Measurements from ENCODE around the gene HIGD1A. TPM values are rescaled to one million over a fixed set of nuclear protein-coding genes. Genes with fewer than 3 reads are reported as not detected.
A peak's percentile ranks its signal among the peaks of the same experiment; 100 is the strongest.

HIGD1A gene
- polyA plus RNA-seq, 1 experiment: 225 TPM

DNA sequence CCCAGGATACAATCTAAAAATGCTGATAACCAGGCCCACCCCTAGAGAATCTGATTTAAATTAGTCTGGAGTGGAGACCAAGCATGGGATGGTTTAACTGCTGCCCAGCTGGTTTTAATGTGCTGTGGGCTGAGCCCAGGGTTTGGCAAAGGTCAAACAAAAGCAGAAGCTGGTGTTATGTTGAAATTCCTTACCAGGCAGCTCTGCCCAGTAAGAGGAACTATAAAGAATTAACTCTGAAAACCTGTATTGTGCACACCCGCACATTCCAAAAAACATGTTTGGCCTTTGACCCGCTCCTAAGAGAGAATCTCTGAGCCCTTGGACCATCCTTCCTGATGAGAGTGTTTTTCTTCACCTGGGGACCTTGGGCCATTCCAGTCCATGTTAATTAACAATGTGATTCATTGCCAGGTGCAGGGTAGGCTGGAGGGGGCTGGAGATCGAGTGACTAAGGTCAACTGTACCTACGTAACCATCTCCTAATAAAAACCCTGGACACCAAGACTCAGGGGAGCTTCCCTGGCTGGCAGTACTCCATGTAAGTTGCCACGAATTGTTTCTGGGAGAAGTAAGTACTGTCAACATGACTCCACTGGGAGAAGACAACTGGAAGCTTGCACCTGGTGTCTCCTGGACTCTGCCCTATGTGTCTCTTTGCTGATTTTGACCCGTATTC, 42.1 kb downstream of the HIGD1A start:
- Histone ChIP-seq H3K9me3 (ENCODE audit: control insufficient read depth, insufficient read depth, low read length) (no peaks in the 10 kb centered on the region), H3K27me3 (ENCODE audit: control insufficient read depth, insufficient read depth, low read length) (peaks cover 10% of the 10 kb centered on the region), H3K4me3 (ENCODE audit: low read depth, low read length) (no peak overlapping the region), H3K27ac (ENCODE audit: low read depth, low read length) (no peak overlapping the region)
- TF ChIP-seq, protein P1, sequence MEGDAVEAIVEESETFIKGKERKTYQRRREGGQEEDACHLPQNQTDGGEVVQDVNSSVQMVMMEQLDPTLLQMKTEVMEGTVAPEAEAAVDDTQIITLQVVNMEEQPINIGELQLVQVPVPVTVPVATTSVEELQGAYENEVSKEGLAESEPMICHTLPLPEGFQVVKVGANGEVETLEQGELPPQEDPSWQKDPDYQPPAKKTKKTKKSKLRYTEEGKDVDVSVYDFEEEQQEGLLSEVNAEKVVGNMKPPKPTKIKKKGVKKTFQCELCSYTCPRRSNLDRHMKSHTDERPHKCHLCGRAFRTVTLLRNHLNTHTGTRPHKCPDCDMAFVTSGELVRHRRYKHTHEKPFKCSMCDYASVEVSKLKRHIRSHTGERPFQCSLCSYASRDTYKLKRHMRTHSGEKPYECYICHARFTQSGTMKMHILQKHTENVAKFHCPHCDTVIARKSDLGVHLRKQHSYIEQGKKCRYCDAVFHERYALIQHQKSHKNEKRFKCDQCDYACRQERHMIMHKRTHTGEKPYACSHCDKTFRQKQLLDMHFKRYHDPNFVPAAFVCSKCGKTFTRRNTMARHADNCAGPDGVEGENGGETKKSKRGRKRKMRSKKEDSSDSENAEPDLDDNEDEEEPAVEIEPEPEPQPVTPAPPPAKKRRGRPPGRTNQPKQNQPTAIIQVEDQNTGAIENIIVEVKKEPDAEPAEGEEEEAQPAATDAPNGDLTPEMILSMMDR (IDR thresholded peaks at IDR 0.05; ENCODE audit: low read depth, low read length): no peak
- ChIA-PET POLR2A (interaction anchor here (0.6 to 1.5 kb wide), 2 partner anchors 17 to 800 kb away, joined by 3 to 9 read pairs; partner anchors contain the start of gene ULK4), CTCF (interaction anchor here (0.6 to 1.2 kb wide), 3 partner anchors 13 to 172 kb away, joined by 3 to 4 read pairs (median 3); partner anchors contain the start of gene SS18L2)
- no peak for DNase-seq (ENCODE audit: low read depth, low spot score)

DNA sequence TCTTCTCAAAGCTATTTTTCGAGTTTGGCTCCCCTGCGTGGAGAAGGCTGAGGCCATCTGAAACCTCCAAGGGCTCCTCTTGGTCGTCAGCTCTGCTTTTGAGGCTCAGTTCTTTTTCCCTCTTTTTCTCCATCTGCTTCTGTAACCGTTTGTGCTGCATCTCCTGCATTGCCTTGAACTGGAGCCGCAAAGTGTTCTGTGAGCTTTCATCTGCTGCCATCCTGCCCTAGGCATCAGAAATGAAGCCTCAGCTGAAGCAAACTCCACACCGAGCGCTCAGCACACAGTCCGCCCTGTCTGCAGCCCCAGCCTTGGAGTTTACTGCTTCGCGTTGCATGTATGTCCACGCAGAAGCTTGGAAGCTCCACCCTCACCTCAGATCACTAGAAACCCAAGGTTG, 46.2 kb downstream of the HIGD1A start:
- ChIA-PET POLR2A (no interaction called here), CTCF (interaction anchor here (0.8 to 1.2 kb wide), 3 partner anchors 8 to 186 kb away, joined by 3 to 6 read pairs (median 3); no protein-coding TSS in a partner anchor)
- peaks cover 23% of the 10 kb centered on the region for H3K27me3 ChIP-seq (ENCODE audit: control insufficient read depth, insufficient read depth, low read length)
- DNase-seq (ENCODE audit: low read depth, low spot score): no peak
- H3K4me3 ChIP-seq (ENCODE audit: low read depth, low read length): no peak overlapping the region
- TF ChIP-seq, protein P1 (IDR thresholded peaks at IDR 0.05; ENCODE audit: low read depth, low read length): no peak
- no peak overlapping the region for H3K27ac ChIP-seq (ENCODE audit: low read depth, low read length)
- no peaks in the 10 kb centered on the region for H3K9me3 ChIP-seq (ENCODE audit: control insufficient read depth, insufficient read depth, low read length)

DNA sequence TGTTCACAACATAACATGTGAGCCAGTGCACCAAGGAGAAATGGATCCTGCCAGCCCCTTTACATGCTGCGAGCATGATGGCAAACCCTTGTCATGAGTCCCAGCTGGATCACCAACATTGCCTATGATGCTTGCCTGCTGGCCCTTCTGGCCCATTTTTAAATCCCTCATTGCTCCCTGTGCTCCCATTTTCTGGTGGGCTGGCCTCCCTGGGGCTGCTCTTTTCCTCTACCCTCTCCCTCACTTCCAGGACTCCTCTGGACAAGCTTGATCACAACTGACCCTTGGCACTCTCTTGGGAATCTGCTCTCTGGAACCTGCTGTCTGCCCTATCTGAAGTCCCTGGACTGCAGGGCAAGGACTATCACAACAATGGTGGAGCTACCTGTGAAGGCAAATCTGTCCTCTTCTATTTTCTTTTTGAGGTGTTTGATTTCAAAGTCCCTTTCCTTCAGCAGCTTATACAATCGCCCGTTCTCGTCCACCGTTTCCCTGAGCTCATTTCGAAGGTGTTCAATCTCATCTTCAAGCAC, 47.5 kb downstream of the HIGD1A start:
- no peak overlapping the region for H3K27ac ChIP-seq (ENCODE audit: low read depth, low read length)
- POLR2A ChIA-PET: interaction anchor here (0.6 kb wide), 1 partner anchor 111 kb away, joined by 7 read pairs; no protein-coding TSS in a partner anchor

DNA sequence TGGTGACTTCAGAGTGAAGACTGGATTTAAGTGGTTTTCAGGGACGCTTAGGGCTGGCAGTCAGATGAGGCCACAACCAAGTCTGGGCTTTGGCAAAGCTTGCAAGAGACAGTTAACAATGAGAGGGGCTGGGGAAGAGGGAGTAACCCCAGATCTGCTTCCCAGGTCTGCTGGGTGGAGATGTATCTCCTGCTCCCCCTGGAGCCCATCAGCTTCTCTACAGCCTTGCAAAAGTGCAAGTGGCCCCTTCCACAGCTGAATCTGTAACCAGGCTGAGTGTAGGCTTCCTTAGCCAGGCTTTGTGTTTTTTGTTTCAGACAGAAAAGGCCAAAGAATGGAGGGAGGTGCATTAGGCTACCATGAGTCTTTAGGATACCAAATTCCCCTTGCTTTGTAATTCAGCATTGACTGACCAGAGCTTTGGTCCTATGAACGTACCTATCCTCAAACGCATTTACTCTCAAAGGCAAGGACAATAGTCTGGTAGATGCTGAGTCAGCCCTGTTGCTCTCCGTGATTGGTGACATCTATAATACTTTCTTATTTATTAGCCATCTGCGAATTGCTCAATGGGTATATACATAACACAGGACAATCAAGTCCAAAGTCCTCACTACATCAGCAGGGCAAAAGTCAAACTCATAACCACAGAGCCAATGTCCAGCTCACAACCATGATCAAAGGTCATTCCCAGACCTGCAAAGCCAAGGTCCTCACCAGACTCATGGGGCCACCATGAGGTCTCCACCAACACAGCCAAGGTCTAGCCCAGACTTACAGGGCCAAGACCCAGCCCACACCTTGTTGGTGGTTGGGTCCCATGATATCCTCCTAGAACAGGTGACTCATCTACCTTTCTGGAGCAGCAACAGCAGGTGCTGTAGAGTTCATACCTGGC, 48.4 kb downstream of the HIGD1A start:
- DNase-seq (ENCODE audit: low read depth, low spot score): no peak
- TF ChIP-seq, protein P1 (IDR thresholded peaks at IDR 0.05; ENCODE audit: low read depth, low read length): peak; percentile 68
- H3K27ac ChIP-seq (ENCODE audit: low read depth, low read length): no peak overlapping the region
- peaks cover 23% of the 10 kb centered on the region for H3K27me3 ChIP-seq (ENCODE audit: control insufficient read depth, insufficient read depth, low read length)
- no peaks in the 10 kb centered on the region for H3K9me3 ChIP-seq (ENCODE audit: control insufficient read depth, insufficient read depth, low read length)
- POLR2A ChIA-PET: interaction anchor here (0.6 kb wide), 1 partner anchor 165 kb away, joined by 5 read pairs; the partner anchor contains the start of gene SS18L2
- no peak overlapping the region for H3K4me3 ChIP-seq (ENCODE audit: low read depth, low read length)
- CTCF ChIA-PET: interaction anchor here (0.6 to 3.5 kb wide), 7 partner anchors 12 to 1042 kb away, joined by 3 to 25 read pairs (median 3); partner anchors contain the start of gene SEC22C

More for the DNA sequence above, 47.5 kb downstream of the HIGD1A start:
- H3K27me3 ChIP-seq (ENCODE audit: control insufficient read depth, insufficient read depth, low read length): peaks cover 23% of the 10 kb centered on the region
- CTCF ChIA-PET: interaction anchor here (0.6 to 3.5 kb wide), 5 partner anchors 12 to 1042 kb away, joined by 3 to 25 read pairs (median 4); no protein-coding TSS in a partner anchor
- H3K9me3 ChIP-seq (ENCODE audit: control insufficient read depth, insufficient read depth, low read length): no peaks in the 10 kb centered on the region
- no peak for DNase-seq (ENCODE audit: low read depth, low spot score)
- TF ChIP-seq, protein P1 (IDR thresholded peaks at IDR 0.05; ENCODE audit: low read depth, low read length): no peak
- H3K4me3 ChIP-seq (ENCODE audit: low read depth, low read length): no peak overlapping the region

All from AG04450 (cell line).